AG04450 (cell line): Measurements from ENCODE around the gene LIPC. TPM values are rescaled to one million over a fixed set of nuclear protein-coding genes. Genes with fewer than 3 reads are reported as not detected.

Experiments used
- CTCF ChIA-PET: fragments of 300-600, 350-600 bp; formaldehyde crosslinking; extraction: SDS; loops from one replicate; lab custom pipeline; 2022; ENCODE audit warnings: antibody characterized with exemption, inconsistent platforms; lab: Charles Lee
- POLR2A ChIA-PET: fragments of 350-600 bp; formaldehyde crosslinking; extraction: SDS; loops from one replicate; lab custom pipeline; 2021; ENCODE audit warnings: antibody characterized with exemption, inconsistent platforms; lab: Yijun Ruan, JAX
- DNase-seq: peaks from one replicate; pipeline ENCODE4 v3.0.0-alpha.2; 2011; ENCODE audit warnings: low read depth, low spot score
- H3K27ac ChIP-seq: one replicate; pipeline ENCODE4 v1.5.1; 2012; ENCODE audit warnings: low read depth, low read length, control low read depth
- H3K27me3 ChIP-seq: one replicate; pipeline ENCODE4 v1.6.0; 2012; ENCODE audit warnings: low read length; ENCODE audit not compliant: control insufficient read depth, insufficient read depth
- H3K4me3 ChIP-seq: 2 replicates; pipeline ENCODE4 v1.5.1; 2011; ENCODE audit warnings: mild to moderate bottlenecking, low read depth, low read length, control low read depth
- H3K9me3 ChIP-seq: 2 replicates; pipeline ENCODE4 v1.5.1; 2012; ENCODE audit warnings: low read length; ENCODE audit not compliant: control insufficient read depth, insufficient read depth
- CTCF ChIP-seq: IDR thresholded peaks from 2 replicates; pipeline ENCODE4 v1.5.1; 2011; ENCODE audit warnings: low read depth, low read length, control low read depth, inconsistent platforms
- polyA plus RNA-seq: library from polyadenylated mRNA; depleted of rRNA; stranded (reverse); fragments of >200 nt; gene quantifications from 2 replicates; pipeline ENCODE4 v1.2.3, GENCODE V29; 2011

Gene LIPC
- polyA plus RNA-seq, 1 experiment = 0.82 TPM

GRCh38 chr15:58561321-58561720, 129.5 kb downstream of the LIPC start:
- Histone ChIP-seq H3K27ac (no peak overlapping the region), H3K4me3 (no peak overlapping the region), H3K9me3 (peaks cover 3% of the 10 kb centered on the region; the same call in 1 of the 2 replicates), H3K27me3 (peaks cover 6% of the 10 kb centered on the region)
- ChIA-PET CTCF (no interaction called here), POLR2A (no interaction called here)
- no peak for DNase-seq
- no peak for TF ChIP-seq CTCF

- ChIA-PET CTCF (no interaction called here), POLR2A (no interaction called here)
- H3K27me3 ChIP-seq = peaks cover 6% of the 10 kb centered on the region
- H3K4me3 ChIP-seq = no peak overlapping the region
- no peak for DNase-seq
- H3K27ac ChIP-seq = no peak overlapping the region
- TF ChIP-seq CTCF = no peak
- peaks cover 3% of the 10 kb centered on the region; the same call in 1 of the 2 replicates for H3K9me3 ChIP-seq
These were observed 130.3 kb downstream of the LIPC start for GRCh38 chr15:58562135-58562534.

- TF ChIP-seq CTCF = no peak
- ChIA-PET CTCF (no interaction called here), POLR2A (no interaction called here)
- no peak for DNase-seq
- H3K27ac ChIP-seq = no peak overlapping the region
- peaks cover 6% of the 10 kb centered on the region for H3K27me3 ChIP-seq
- H3K9me3 ChIP-seq = no peaks in the 10 kb centered on the region
- no peak overlapping the region for H3K4me3 ChIP-seq
These were observed 133.2 kb downstream of the LIPC start for GRCh38 chr15:58564981-58565380.

GRCh38 chr15:58565619-58566018, 133.8 kb downstream of the LIPC start:
- CTCF ChIA-PET = no interaction called here
- no peak for TF ChIP-seq CTCF
- POLR2A ChIA-PET = no interaction called here
- peaks cover 6% of the 10 kb centered on the region for H3K27me3 ChIP-seq
- no peak overlapping the region for H3K27ac ChIP-seq
- no peak for DNase-seq
- no peaks in the 10 kb centered on the region for H3K9me3 ChIP-seq
- H3K4me3 ChIP-seq = no peak overlapping the region

GRCh38 chr15:58566029-58566428, 134.2 kb downstream of the LIPC start:
- Histone ChIP-seq H3K27ac (no peak overlapping the region), H3K9me3 (no peaks in the 10 kb centered on the region), H3K27me3 (peaks cover 6% of the 10 kb centered on the region), H3K4me3 (no peak overlapping the region)
- no peak for TF ChIP-seq CTCF
- POLR2A ChIA-PET = no interaction called here
- CTCF ChIA-PET = no interaction called here
- DNase-seq = no peak
